HG02938 (cell line): ENCODE measurements around the gene NHLRC2.
"Not testable (repeated sequence)": the region's sequence is repeated elsewhere in the genome, so short reads cannot be mapped to it uniquely, and the experiment has no call there.

ENCODE experiments used
- ATAC-seq: cut with Tn5 transposase; IDR thresholded peaks from one replicate; pipeline ENCODE4 v1.9.1; 2021; ENCODE audit warnings: mild to moderate bottlenecking, moderate library complexity; ENCODE audit not compliant: unreplicated experiment

NHLRC2 gene

GRCh38 chr10:113937756-113938155, 83.3 kb downstream of the NHLRC2 start:
- ATAC-seq, result no peak

- ATAC-seq, result no peak
Observed at GRCh38 chr10:113939212-113939860, 84.9 kb downstream of the NHLRC2 start.

- no peak for ATAC-seq
Observed at GRCh38 chr10:113941140-113941539, 86.7 kb downstream of the NHLRC2 start.

- ATAC-seq, result not testable (repeated sequence)
Observed at GRCh38 chr10:113943196-113943595, 88.7 kb downstream of the NHLRC2 start.

GRCh38 chr10:113945075-113945686, 90.7 kb downstream of the NHLRC2 start:
- ATAC-seq, result no peak

GRCh38 chr10:113945687-113946085, 91.2 kb downstream of the NHLRC2 start:
- no peak for ATAC-seq

GRCh38 chr10:113947184-113948041, 93.0 kb downstream of the NHLRC2 start:
- no peak for ATAC-seq

GRCh38 chr10:113948048-113948447, 93.6 kb downstream of the NHLRC2 start:
- ATAC-seq, result no peak

GRCh38 chr10:113950268-113950667, 95.8 kb downstream of the NHLRC2 start:
- ATAC-seq, result no peak

- ATAC-seq, result no peak
Observed at GRCh38 chr10:113953505-113954272, 99.2 kb downstream of the NHLRC2 start.

- no peak for ATAC-seq
Observed at GRCh38 chr10:113954409-113954808, 99.9 kb downstream of the NHLRC2 start.

- ATAC-seq, result no peak
Observed at GRCh38 chr10:113957013-113957412, 102.6 kb downstream of the NHLRC2 start.

- ATAC-seq, result no peak
Observed at GRCh38 chr10:113958631-113959382, 104.3 kb downstream of the NHLRC2 start.

GRCh38 chr10:113959383-113959760, 104.9 kb downstream of the NHLRC2 start:
- ATAC-seq, result peak; percentile 69

GRCh38 chr10:113960617-113961181, 106.2 kb downstream of the NHLRC2 start:
- ATAC-seq, result no peak

- peak; percentile 64 for ATAC-seq
Observed at GRCh38 chr10:113961182-113962031, 106.9 kb downstream of the NHLRC2 start.

GRCh38 chr10:113965077-113965476, 110.6 kb downstream of the NHLRC2 start:
- no peak for ATAC-seq

- ATAC-seq, result no peak
Observed at GRCh38 chr10:113965683-113966082, 111.2 kb downstream of the NHLRC2 start.
